DND-41 (cell line): ENCODE measurements around the gene SLC39A11.

Experiments used
- CTCF ChIP-seq: IDR thresholded peaks from 2 replicates; pipeline ENCODE4 v1.5.1; 2012; ENCODE audit warnings: borderline replicate concordance, low read length, moderate library complexity, mild to moderate bottlenecking; ENCODE audit not compliant: poor library complexity, severe bottlenecking; ENCODE audit errors: extremely low read depth
- EZH2 ChIP-seq: IDR thresholded peaks from 3 replicates; pipeline ENCODE4 v1.6.1; 2012; ENCODE audit warnings: borderline replicate concordance, low read depth, mild to moderate bottlenecking, moderate library complexity, low read length, inconsistent platforms; ENCODE audit not compliant: severe bottlenecking

DNA sequence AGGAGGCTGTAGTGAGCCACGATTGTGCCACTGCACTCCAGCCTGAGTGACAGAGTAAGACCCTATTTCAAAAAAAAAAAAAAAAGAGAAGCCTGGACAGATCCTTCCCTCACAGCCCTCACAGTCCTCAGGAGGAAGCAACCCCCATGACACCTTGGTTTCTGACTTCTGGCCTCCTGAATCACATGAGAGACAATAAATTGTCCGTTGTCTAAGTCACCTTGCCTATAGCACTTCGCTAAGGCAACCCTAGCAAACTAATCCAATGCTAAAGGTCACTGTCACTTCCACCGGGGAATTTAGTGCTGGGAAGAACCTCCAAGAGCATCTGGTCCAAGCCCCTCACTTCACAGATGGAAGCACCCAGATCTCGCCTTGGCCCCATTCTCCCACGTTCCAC lies 18.9 kb upstream of the SLC39A11 start:
- TF ChIP-seq CTCF (no peak), EZH2 (no peak)
